Choroid plexus epithelial cell (primary cell): ENCODE results near the gene EXD2.

ENCODE experiments used
- DNase-seq: peaks from one replicate; pipeline ENCODE4 v3.0.0-alpha.2; 2010; ENCODE audit warnings: low read depth
- H3K4me3 ChIP-seq: 2 replicates; pipeline ENCODE4 v1.5.1; 2011; ENCODE audit warnings: low read depth, mild to moderate bottlenecking, control low read depth, low read length, moderate library complexity
- TF ChIP-seq, protein P1 (sequence below): conservative IDR thresholded peaks from 2 replicates; pipeline ENCODE4 v1.5.1; 2011; ENCODE audit warnings: low read depth, mild to moderate bottlenecking, control low read depth, inconsistent platforms, low read length, moderate library complexity

EXD2 gene

DNA sequence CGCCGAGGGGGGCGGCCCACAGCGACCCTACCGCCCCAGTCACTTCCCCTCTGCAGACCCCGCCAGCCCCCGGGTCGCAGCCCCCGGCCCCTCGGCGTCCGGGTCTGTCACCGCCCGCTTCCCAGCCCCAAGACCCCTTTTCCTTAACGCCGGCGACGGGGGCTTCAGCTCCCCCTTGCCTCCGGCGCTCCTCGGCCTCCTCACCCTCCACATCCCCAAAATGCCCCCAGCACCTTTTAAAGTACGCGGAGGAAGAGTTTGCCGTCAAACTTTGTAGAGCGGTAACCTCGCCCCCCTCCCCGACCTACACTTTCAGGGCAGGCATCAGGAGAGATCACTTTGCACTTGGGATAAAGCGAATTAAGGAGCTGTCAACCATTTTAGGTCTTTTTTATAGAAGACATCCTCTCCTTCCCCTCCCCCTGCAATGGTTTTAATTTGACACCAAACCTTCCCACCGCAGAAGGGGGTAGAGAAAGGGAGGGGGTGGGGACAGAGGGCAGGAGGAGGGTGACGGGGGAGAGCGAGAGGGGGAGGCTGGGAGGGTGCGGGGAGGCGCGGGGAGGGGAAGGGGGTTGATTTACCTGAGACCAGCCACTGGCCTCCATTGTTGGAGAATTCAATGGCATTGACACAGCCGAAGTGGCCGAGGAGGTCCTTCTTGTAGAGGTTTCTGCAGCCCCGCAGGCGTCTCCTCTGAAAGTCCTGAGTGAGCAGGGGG is 39.0 kb upstream of the EXD2 start:
- peak overlapping the region; percentile 84 for H3K4me3 ChIP-seq
- TF ChIP-seq, protein P1, sequence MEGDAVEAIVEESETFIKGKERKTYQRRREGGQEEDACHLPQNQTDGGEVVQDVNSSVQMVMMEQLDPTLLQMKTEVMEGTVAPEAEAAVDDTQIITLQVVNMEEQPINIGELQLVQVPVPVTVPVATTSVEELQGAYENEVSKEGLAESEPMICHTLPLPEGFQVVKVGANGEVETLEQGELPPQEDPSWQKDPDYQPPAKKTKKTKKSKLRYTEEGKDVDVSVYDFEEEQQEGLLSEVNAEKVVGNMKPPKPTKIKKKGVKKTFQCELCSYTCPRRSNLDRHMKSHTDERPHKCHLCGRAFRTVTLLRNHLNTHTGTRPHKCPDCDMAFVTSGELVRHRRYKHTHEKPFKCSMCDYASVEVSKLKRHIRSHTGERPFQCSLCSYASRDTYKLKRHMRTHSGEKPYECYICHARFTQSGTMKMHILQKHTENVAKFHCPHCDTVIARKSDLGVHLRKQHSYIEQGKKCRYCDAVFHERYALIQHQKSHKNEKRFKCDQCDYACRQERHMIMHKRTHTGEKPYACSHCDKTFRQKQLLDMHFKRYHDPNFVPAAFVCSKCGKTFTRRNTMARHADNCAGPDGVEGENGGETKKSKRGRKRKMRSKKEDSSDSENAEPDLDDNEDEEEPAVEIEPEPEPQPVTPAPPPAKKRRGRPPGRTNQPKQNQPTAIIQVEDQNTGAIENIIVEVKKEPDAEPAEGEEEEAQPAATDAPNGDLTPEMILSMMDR = no peak
- peak; percentile 51 for DNase-seq

DNA sequence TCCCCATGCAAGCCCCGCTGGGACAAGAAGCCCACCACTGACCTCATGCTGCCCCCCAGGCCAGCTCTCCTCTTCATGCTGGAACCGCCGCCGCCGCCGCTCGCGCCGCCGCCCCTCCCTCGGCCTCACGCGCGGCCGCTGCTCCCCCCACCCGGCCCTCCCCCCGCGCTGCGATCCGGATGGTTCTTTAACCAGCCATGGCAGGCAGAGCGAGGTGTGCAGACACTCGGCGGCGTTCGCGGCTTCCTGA is 38.5 kb upstream of the EXD2 start, which contains the start of gene DCAF5:
DCAF5 (minus strand) TSS at position 218 of the 250 bp plus-strand sequence; CDS start at position 77, 141 bp downstream.
- TF ChIP-seq, protein P1 = no peak
- DNase-seq = no peak

DNA sequence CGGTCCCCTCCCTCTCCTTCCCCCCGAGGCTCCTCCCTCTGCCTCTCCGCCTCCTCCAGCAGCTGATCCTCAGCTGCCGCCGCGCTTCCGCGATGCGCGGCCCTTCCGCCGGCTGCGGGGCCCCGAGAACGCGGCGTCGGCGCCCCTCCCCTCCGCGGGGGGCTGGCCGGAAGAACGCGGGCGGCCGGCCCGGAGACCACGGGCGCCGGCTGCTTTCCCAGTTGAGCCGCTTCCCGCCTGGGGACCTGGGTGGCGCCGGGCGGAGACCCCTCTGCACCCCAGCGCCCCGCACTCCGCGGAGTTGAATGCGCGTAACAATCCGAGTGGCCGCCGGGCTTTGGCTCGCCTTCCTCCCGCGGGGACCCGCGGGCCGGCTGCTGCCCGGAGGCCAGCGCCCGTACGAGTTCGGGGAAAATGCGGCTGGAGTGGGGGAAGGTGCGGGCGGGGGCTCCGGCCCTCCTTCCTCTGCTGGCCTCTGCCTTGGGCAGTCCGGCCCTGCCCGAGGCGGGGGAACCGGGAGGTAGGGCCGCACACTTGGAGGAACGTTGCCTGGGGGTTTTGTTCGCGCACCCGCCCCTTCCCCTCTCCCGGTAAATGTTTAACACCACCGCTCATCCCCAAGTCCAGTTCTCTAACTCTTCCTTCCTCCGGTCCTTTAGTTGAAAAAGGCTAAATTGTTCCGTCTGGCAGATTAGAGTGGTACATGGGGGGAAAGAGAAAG is 38.0 kb upstream of the EXD2 start:
- peak; percentile 97 for DNase-seq
- H3K4me3 ChIP-seq = peak overlapping the region; percentile 84
- TF ChIP-seq, protein P1 = no peak

More for the DNA sequence above, 38.5 kb upstream of the EXD2 start, which contains the start of gene DCAF5:
- peak within 1 kb of the TSS; percentile 84 for H3K4me3 ChIP-seq

DNA sequence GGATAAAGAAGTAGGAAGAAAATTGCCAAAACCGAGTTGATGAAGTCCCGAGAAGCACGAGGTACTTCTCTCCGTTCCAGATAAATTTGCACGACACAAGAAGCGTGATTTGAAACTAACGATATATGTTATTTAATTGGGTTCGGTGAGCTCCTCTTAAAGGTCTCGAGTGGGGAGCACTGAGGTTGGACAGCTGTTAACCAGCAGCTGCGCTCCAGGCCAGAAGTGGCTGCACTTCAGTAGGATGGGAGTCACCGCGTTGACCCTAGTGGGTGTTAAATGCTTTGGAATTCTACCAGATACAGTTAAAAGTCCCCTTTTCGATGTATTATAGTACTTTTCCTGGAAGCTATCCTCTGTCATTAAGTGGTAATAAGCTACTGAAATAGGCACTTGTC is 37.4 kb upstream of the EXD2 start:
- DNase-seq = peak; percentile 25
- TF ChIP-seq, protein P1 = no peak
- H3K4me3 ChIP-seq = peak overlapping the region; percentile 84

DNA sequence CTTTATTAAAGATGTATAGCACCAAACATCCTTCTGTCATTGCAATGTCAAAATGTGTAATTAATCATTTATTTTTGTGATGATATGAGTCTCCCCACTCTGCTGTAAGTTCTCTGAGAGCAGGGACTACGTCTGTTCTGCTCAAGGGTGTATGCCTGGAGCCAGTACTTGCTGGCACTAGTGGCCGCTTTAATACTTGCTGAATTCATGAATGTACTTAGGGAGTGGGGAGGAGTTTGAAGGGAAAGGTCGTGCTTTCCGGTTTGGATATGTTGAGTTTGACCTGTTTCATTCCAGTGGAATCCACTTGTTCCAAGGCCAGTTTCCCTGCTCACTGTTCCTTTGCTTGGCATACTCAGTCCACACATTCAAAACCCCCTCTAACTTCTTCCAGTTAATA is 36.5 kb upstream of the EXD2 start:
- TF ChIP-seq, protein P1 = peak; percentile 18
- no peak overlapping the region for H3K4me3 ChIP-seq
- peak; percentile 57 for DNase-seq

DNA sequence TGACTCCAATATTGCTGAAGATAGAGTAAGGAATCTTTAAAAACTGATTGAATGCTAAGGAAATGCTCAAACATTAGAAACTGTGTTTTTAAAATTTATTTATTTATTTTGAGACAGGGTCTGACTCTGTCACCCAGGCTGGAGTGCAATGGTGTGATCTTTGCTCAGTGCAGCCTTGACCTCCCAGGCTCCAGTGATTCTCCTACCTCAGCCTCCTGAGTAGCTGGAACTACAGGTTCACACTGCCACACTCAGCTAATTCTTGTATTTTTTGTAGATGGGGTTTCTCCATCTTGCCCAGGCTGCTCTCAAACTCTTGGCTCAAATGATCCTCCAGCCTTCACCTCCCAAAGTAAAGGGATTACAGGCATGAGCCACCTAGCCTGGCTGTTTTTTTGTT is 35.1 kb upstream of the EXD2 start:
- no peak for DNase-seq
- TF ChIP-seq, protein P1 = no peak
- no peak overlapping the region for H3K4me3 ChIP-seq
